K562 (cell line): ENCODE data around the gene LCE3E. TPM values are rescaled to one million over a fixed set of nuclear protein-coding genes. Genes with fewer than 3 reads are reported as not detected.

Source experiments
- ATAC-seq: fragments of 200-7000 bp; cut with Tn5 transposase; 3 replicates; pipeline ENCODE4 v1.9.1; 2020; ENCODE audit warnings: moderate library complexity
- BruUV-seq: library from RNA; stranded (reverse); fragments of 400-500 nt; replicated peaks from 2 replicates; lab custom pipeline; 2021; lab: Mats Ljungman, UMichigan
- CTCF ChIA-PET: fragments of 300-600 bp; formaldehyde crosslinking; extraction: SDS; loops from one replicate; lab custom pipeline; 2021; ENCODE audit warnings: low intra/inter-chr PET ratio; lab: Yijun Ruan, JAX
- POLR2A ChIA-PET: fragments of 300-600, 350-650 bp; sonication (Branson Sonifier 250); formaldehyde crosslinking; extraction: SDS; loops from one replicate; lab custom pipeline; 2021; ENCODE audit warnings: antibody characterized with exemption, inconsistent platforms; lab: Yijun Ruan, JAX
- DNase-seq, 4 experiments: peaks; one replicate each; pipeline versions ENCODE4 v3.0.0 to v3.0.0-alpha.2; 2011 to 2018; ENCODE audit warnings: low spot score in 3 of 4, mixed read lengths in 3 of 4; ENCODE audit errors: extremely low read depth in 1 of 4
- FAIRE-seq: peaks from 2 replicates; lab custom pipeline; 2011; peaks lifted over from hg19 to GRCh38; lab: Jason Lieb, UNC
- H2AFZ ChIP-seq: 2 replicates; pipeline ENCODE4 v1.6.0; 2011; ENCODE audit warnings: low read depth, low read length, control low read depth, inconsistent platforms
- H3K27ac ChIP-seq: fragments of 200-600 bp; 3 replicates; pipeline ENCODE4 v1.8.0; 2011; ENCODE audit warnings: low read depth, mild to moderate bottlenecking, control low read depth, inconsistent platforms, low read length, moderate library complexity, mixed read lengths; ENCODE audit errors: extremely low read depth
- H3K27me3 ChIP-seq, 2 experiments: fragments of 300-600 bp in 1 of 2; 2 replicates in 1 of 2; 3 replicates in 1 of 2; pipeline versions ENCODE4 v1.6.0 to v1.8.0; 2011; ENCODE audit warnings: inconsistent platforms in 2 of 2, low read length in 2 of 2, mild to moderate bottlenecking in 1 of 2, mixed read lengths in 1 of 2, moderate library complexity in 1 of 2; ENCODE audit not compliant: control insufficient read depth in 2 of 2, insufficient read depth in 2 of 2
- H3K36me3 ChIP-seq: fragments of 300-600 bp; 3 replicates; pipeline ENCODE4 v1.8.0; 2011; ENCODE audit warnings: mild to moderate bottlenecking, low read length, inconsistent platforms; ENCODE audit not compliant: control insufficient read depth, insufficient read depth
- H3K4me1 ChIP-seq, 2 experiments: fragments of 200-600 bp in 1 of 2; replicated peaks in 1 of 2; 2 replicates in 1 of 2; 3 replicates in 1 of 2; pipeline versions ENCODE4 v1.5.1 to v1.8.0; 2011; ENCODE audit warnings: inconsistent platforms in 2 of 2, low read length in 2 of 2, mild to moderate bottlenecking in 1 of 2, mixed read lengths in 1 of 2, moderate library complexity in 1 of 2; ENCODE audit not compliant: control insufficient read depth in 2 of 2, insufficient read depth in 2 of 2
- H3K4me2 ChIP-seq: 2 replicates; pipeline ENCODE4 v1.6.1; 2011; ENCODE audit warnings: low read length, control low read depth, inconsistent platforms, mixed read lengths; ENCODE audit not compliant: insufficient read depth
- H3K4me3 ChIP-seq: fragments of 200-600 bp; sonication (generic), shearing (Covaris generic); 2 replicates; pipeline ENCODE4 v1.5.1; 2016; ENCODE audit warnings: control low read depth, inconsistent platforms
- H3K79me2 ChIP-seq: fragments of 200-600 bp; 3 replicates; pipeline ENCODE4 v1.8.0; 2011; ENCODE audit warnings: low read length, inconsistent platforms; ENCODE audit not compliant: control insufficient read depth, insufficient read depth
- H3K9ac ChIP-seq, 2 experiments: 2 replicates each; pipeline versions ENCODE4 v1.6.0 to v1.6.1; 2011; ENCODE audit warnings: low read depth in 2 of 2, low read length in 2 of 2, control low read depth in 1 of 2, inconsistent platforms in 1 of 2, mild to moderate bottlenecking in 1 of 2, mixed read lengths in 1 of 2; ENCODE audit not compliant: insufficient read depth in 1 of 2
- H3K9me1 ChIP-seq: one replicate; pipeline ENCODE4 v1.6.0; 2011; ENCODE audit warnings: inconsistent platforms, mild to moderate bottlenecking, low read length, moderate library complexity; ENCODE audit not compliant: control insufficient read depth, insufficient read depth
- H3K9me3 ChIP-seq: replicated peaks from 2 replicates; pipeline ENCODE4 v1.5.1; 2011; ENCODE audit warnings: low read depth, low read length, inconsistent platforms; ENCODE audit not compliant: control insufficient read depth, insufficient read depth
- H4K20me1 ChIP-seq: replicated peaks from 2 replicates; pipeline ENCODE4 v1.6.1; 2011; ENCODE audit warnings: low read length, inconsistent platforms, mixed read lengths; ENCODE audit not compliant: control insufficient read depth, insufficient read depth
- MAZ ChIP-seq, 2 experiments: fragments of 450-650 bp in 1 of 2; sonication (generic) in 1 of 2; formaldehyde crosslinking; IDR thresholded peaks in 1 of 2; conservative IDR thresholded peaks in 1 of 2; 2 replicates each; pipeline versions ENCODE4 v1.4.0 to v1.5.0; 2020; ENCODE audit warnings: mild to moderate bottlenecking in 1 of 2, missing genetic modification reagents in 1 of 2
- NFYB ChIP-seq: IDR thresholded peaks from 2 replicates; pipeline ENCODE4 v1.6.1; 2011; ENCODE audit warnings: mild to moderate bottlenecking, moderate library complexity; ENCODE audit not compliant: insufficient read length; ENCODE audit errors: extremely low read depth
- POLR2A ChIP-seq: fragments of 450-650 bp; conservative IDR thresholded peaks from 2 replicates; pipeline ENCODE4 v1.6.1; 2016
- PTBP1 ChIP-seq: fragments of 200-400 bp; formaldehyde crosslinking; IDR thresholded peaks from 2 replicates; pipeline ENCODE4 v1.6.1; 2017; ENCODE audit warnings: low read depth, low read length
- RBFOX2 ChIP-seq: fragments of 200-400 bp; formaldehyde crosslinking; IDR thresholded peaks from 2 replicates; pipeline ENCODE4 v1.6.1; 2017; ENCODE audit warnings: low read depth, mild to moderate bottlenecking, low read length, moderate library complexity
- RREB1 ChIP-seq: fragments of 250-450 bp; sonication (Bioruptor Pico); IDR thresholded peaks from 2 replicates; pipeline ENCODE4 v1.4.0; 2020
- YY1 ChIP-seq, 3 experiments: IDR thresholded peaks; 2 replicates each; pipeline ENCODE4 v1.6.1; 2011; ENCODE audit warnings: low read length in 2 of 3, mild to moderate bottlenecking in 2 of 3, moderate library complexity in 2 of 3, borderline replicate concordance in 1 of 3, control low read depth in 1 of 3, low read depth in 1 of 3; ENCODE audit not compliant: insufficient read depth in 3 of 3, insufficient replicate concordance in 2 of 3, control insufficient read depth in 1 of 3, insufficient read length in 1 of 3; ENCODE audit errors: extremely low read depth in 1 of 3
- ZNF253 ChIP-seq: fragments of 250-450 bp; sonication (Bioruptor Pico); conservative IDR thresholded peaks from 2 replicates; pipeline ENCODE4 v1.6.1; 2021; ENCODE audit warnings: mild to moderate bottlenecking
- WGBS: fragments of 100-300 bp; shearing (Covaris generic); methylation state at CpG from one replicate; pipeline ENCODE4 v1.1.6; 2016; ENCODE audit warnings: low coverage, mixed read lengths; ENCODE audit not compliant: insufficient coverage; ENCODE audit errors: missing lambda C conversion rate; 5-methylcytosine and 5-hydroxymethylcytosine counted together
- in situ Hi-C: fragments of 300-500 bp; cut with MboI; formaldehyde crosslinking; loops from 4 replicates; pipeline ENCODE4 v1.15.0; 2018; ENCODE audit warnings: inconsistent platforms, mixed read lengths
- intact Hi-C: fragments of 100-400 bp; cut with micrococcal nuclease; formaldehyde crosslinking; loops from 2 replicates; pipeline ENCODE4 v1.14.2; 2022
- polyA plus RNA-seq, 8 experiments: library from polyadenylated mRNA; depleted of rRNA in 4 of 8; stranded (reverse) in 5 of 8; unstranded in 3 of 8; fragments of >200 nt; fragmentation: Nextera tagmentation in 2 of 8; fragmentation: Illumina TruSeq in 1 of 8; extraction: Ambion mirVana in 2 of 8; extraction: Trizol in 1 of 8; gene quantifications; 2 replicates each; pipeline versions ENCODE4 v1.2.1 to v1.2.3, GENCODE V29; 2011 to 2014; ENCODE audit warnings: inconsistent platforms in 1 of 8, missing spikeins in 1 of 8
- total RNA-seq, 7 experiments: library from RNA; depleted of rRNA in 6 of 7; stranded (reverse); fragments of >200 nt in 6 of 7; fragmentation: Illumina TruSeq in 2 of 7; extraction: Trizol in 2 of 7; gene quantifications; 2 replicates each; pipeline versions ENCODE4 v1.2.1 to v1.2.3, GENCODE V29; 2011 to 2021; ENCODE audit warnings: low replicate concordance in 1 of 7

The LCE3E gene
- total and polyA plus RNA-seq, 9 of the 15 experiments (the other 6 are each of a cell fraction or from before 2014, with no cell fraction given) = not detected

- intact Hi-C loops = no loop called here
- no peak for TF ChIP-seq YY1 (IDR thresholded peaks at IDR 0.05; ENCODE audit: borderline replicate concordance in 1 of 3, control insufficient read depth in 1 of 3, extremely low read depth in 1 of 3, insufficient read depth in 3 of 3, insufficient read length in 1 of 3, insufficient replicate concordance in 2 of 3, low read depth in 1 of 3, low read length in 2 of 3)
- no peak for TF ChIP-seq NFYB
Observed at GRCh38 chr1:152539901-152540300, 26.7 kb downstream of the LCE3E start.

GRCh38 chr1:152537496-152537895 is 29.1 kb downstream of the LCE3E start:
- Histone ChIP-seq H3K4me2 (no peak overlapping the region), H3K4me3 (no peak overlapping the region), H3K27me3 (peaks cover 2 to 5% of the 10 kb centered on the region in 2 experiments; a peak in 2 of 5 replicates), H2AFZ (no peak overlapping the region), H3K36me3 (no peaks in the 10 kb centered on the region), H3K27ac (no peak overlapping the region), H3K4me1 (no peaks in the 10 kb centered on the region), H3K9me3 (no peaks in the 10 kb centered on the region), H3K9ac (no peak overlapping the region), H4K20me1 (no peaks in the 10 kb centered on the region), H3K79me2 (no peaks in the 10 kb centered on the region), H3K9me1 (no peaks in the 10 kb centered on the region)
- FAIRE-seq = no peak
- BruUV-seq = no TSS peak
- ChIA-PET POLR2A (no interaction called here), CTCF (no interaction called here)
- no peak for DNase-seq
- 0% methylated on average over 4 of the region's 4 CpGs for WGBS
- ATAC-seq = no peak
- intact Hi-C loops (no loop called here), in situ Hi-C loops (no loop called here)
- no peak for TF ChIP-seq RREB1 (CRISPR knock-in tag)
- no peak for TF ChIP-seq POLR2A
- no peak for TF ChIP-seq RBFOX2
- TF ChIP-seq ZNF253 = no peak
- TF ChIP-seq PTBP1 = no peak
- TF ChIP-seq MAZ (CRISPR knock-in tag; conservative IDR thresholded peaks at IDR 0.05 in 1 of 2, IDR thresholded peaks at IDR 0.05 in 1 of 2) = no peak

More at GRCh38 chr1:152539901-152540300, 26.7 kb downstream of the LCE3E start:
- ATAC-seq (no peak), FAIRE-seq (no peak), DNase-seq (no peak)
- ChIA-PET POLR2A (interaction anchor here (0.7 kb wide), 1 partner anchor 564 kb away, joined by 3 read pairs; no protein-coding TSS in a partner anchor), CTCF (no interaction called here)
- Histone ChIP-seq H3K36me3 (no peaks in the 10 kb centered on the region), H3K4me1 (no peaks in the 10 kb centered on the region), H3K4me2 (no peak overlapping the region), H3K9me3 (no peaks in the 10 kb centered on the region), H3K27me3 (peaks cover 2 to 5% of the 10 kb centered on the region in 2 experiments; a peak in 1 of 5 replicates), H3K4me3 (no peak overlapping the region), H3K9ac (no peak overlapping the region), H3K79me2 (no peaks in the 10 kb centered on the region), H3K9me1 (no peaks in the 10 kb centered on the region), H2AFZ (no peak overlapping the region), H3K27ac (no peak overlapping the region), H4K20me1 (no peaks in the 10 kb centered on the region)
- 0% methylated on average over 2 of the region's 2 CpGs for WGBS
- no TSS peak for BruUV-seq
- in situ Hi-C loops = no loop called here
